ENCODE results near the gene UCP2.

The UCP2 gene

DNA sequence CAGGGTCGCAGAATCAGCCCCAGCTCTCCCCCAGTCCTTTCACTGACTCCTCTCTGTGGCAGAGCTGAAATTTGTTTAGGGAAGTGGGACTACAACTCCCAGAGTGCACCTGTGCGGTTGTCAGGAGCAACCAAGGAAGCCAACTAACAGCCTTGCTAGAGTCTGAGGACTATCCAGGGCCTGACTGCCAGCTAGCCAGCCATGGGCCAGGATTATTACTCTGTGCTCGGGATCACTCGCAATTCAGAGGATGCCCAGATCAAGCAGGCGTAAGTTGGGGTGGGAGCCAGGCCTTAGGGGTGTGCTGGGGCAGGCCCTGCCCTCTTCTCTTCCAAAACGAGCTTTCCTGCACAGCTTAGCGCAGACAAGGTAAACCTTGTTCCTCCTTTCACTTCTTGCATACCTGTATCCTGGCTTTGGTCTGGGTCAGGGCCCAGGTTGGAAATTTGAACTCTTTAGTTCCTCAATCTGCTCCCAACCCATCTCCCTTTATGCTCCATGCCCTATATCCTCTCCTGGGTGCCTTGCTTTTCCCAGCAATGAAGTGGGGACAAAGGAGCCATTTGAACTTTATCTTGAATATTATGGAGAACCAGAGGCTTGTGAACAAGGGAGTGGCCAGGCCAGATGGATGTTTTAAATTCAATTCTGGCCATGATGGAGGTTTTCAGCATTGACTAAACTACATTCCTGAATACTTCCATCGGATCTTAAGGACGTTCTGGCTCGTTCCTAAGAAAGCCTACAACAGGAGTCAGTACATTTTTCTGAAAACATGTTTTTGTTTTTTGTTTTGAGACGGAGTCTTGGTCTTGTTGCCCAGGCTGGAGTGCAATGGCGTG, 31.6 kb downstream of the UCP2 start, which contains the start of gene DNAJB13:
Gene DNAJB13, plus strand, starts transcription at position 158 of the 842 bp plus-strand sequence. Its CDS starts 44 bp downstream, at position 202.
- peak; percentile 90 for FAIRE-seq
- peak; percentile 70 for DNase-seq (ENCODE audit: insufficient read length, low spot score)
- TF ChIP-seq TAF1 (IDR thresholded peaks at IDR 0.05; ENCODE audit: low read depth, low read length): no peak
- TF ChIP-seq SPI1 (IDR thresholded peaks at IDR 0.05; ENCODE audit: low read depth, low read length): peak; percentile 76

GRCh38 chr11:73949912-73950311, 32.7 kb downstream of the UCP2 start:
- FAIRE-seq: no peak
- no peak for DNase-seq (ENCODE audit: insufficient read length, low spot score)
- no peak for TF ChIP-seq POLR2A (IDR thresholded peaks at IDR 0.05; ENCODE audit: low read depth, low read length)
- no peak for TF ChIP-seq POLR2AphosphoS5 (IDR thresholded peaks at IDR 0.05; ENCODE audit: low read depth, low read length)
- TF ChIP-seq PAX5 (IDR thresholded peaks at IDR 0.05; ENCODE audit: insufficient read depth, low read length, severe bottlenecking): no peak
- no peak for TF ChIP-seq TAF1 (IDR thresholded peaks at IDR 0.05; ENCODE audit: low read depth, low read length)
- no peak for TF ChIP-seq POU2F2 (IDR thresholded peaks at IDR 0.05; ENCODE audit: low read depth, low read length)
- no peak for TF ChIP-seq SPI1 (IDR thresholded peaks at IDR 0.05; ENCODE audit: low read depth, low read length)

GRCh38 chr11:73949246-73949645, 33.4 kb downstream of the UCP2 start:
- TF ChIP-seq TAF1 (IDR thresholded peaks at IDR 0.05; ENCODE audit: low read depth, low read length) (no peak), POU2F2 (IDR thresholded peaks at IDR 0.05; ENCODE audit: low read depth, low read length) (no peak)
- FAIRE-seq: no peak
- DNase-seq (ENCODE audit: insufficient read length, low spot score): no peak

GRCh38 chr11:73946798-73947458, 35.7 kb downstream of the UCP2 start:
- TF ChIP-seq SPI1 (IDR thresholded peaks at IDR 0.05; ENCODE audit: low read depth, low read length): no peak
- TF ChIP-seq POLR2A (IDR thresholded peaks at IDR 0.05; ENCODE audit: low read depth, low read length): no peak
- no peak for TF ChIP-seq POU2F2 (IDR thresholded peaks at IDR 0.05; ENCODE audit: low read depth, low read length)
- TF ChIP-seq POLR2AphosphoS5 (IDR thresholded peaks at IDR 0.05; ENCODE audit: low read depth, low read length): no peak
- no peak for TF ChIP-seq PAX5 (IDR thresholded peaks at IDR 0.05; ENCODE audit: insufficient read depth, low read length, severe bottlenecking)
- no peak for TF ChIP-seq TAF1 (IDR thresholded peaks at IDR 0.05; ENCODE audit: low read depth, low read length)
- no peak for DNase-seq (ENCODE audit: insufficient read length, low spot score)
- FAIRE-seq: no peak

DNA sequence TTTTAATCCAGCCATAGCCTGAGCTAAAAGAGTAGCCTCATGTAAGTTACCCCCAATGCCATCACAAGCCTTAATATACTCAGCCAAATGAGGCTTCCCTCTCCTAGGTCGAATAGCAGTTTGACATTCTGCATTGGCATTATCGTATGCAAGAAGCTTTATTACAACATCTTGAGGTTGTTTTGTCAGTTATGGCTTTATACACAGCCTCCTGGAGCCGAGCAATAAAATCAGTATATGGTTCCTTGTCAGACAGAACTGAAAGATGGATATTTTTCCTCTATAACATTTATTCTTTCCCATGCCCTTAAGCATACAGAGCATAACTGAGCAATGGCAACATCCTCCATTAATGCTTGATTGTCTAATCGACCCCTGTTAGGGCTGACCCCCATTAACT, 37.2 kb downstream of the UCP2 start:
- no peak for TF ChIP-seq POU2F2 (IDR thresholded peaks at IDR 0.05; ENCODE audit: low read depth, low read length)
- no peak for TF ChIP-seq TAF1 (IDR thresholded peaks at IDR 0.05; ENCODE audit: low read depth, low read length)
- FAIRE-seq: no peak

DNA sequence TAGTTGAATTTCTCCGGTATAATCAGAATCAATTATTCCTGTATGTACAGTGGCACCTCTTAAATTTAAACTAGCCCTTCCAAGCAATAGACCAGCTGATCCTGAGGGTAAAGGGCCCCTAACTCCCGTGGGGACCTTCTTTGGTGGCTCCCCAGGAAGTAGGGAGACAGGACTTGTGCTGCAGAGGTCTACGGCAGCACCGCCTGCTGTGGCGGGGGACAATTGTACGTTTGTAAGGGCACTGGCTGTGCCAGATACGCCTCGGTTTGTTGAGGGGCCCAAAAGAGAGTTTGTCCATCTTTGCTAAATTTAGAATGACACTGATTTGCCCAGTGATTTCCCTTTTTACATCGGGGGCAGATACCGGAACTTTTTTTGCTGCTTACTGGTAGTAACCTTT, 37.7 kb downstream of the UCP2 start:
- FAIRE-seq: no peak

More for the DNA sequence above, 37.2 kb downstream of the UCP2 start:
- no peak for DNase-seq (ENCODE audit: insufficient read length, low spot score)

DNA sequence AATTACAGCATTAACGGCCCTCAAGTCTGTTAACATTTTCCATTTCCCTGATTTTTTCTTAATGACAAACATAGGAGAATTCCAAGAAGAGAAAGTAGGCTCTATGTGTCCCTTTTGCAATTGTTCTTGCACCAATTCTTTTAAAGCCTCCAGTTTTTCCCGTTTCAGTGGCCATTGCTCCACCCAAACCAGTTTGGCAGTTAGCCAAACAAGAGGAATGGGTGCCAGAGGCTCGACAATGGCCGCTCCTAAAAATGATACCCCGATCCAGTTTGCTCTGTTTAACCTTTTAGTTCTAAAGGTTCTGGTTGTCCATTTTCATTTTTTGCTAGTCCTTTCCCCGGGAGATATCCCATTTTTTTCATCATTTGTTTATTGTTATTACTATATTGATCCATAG, 38.6 kb downstream of the UCP2 start:
- FAIRE-seq (no peak), DNase-seq (ENCODE audit: insufficient read length, low spot score) (no peak)

More for the DNA sequence above, 37.7 kb downstream of the UCP2 start:
- TF ChIP-seq POU2F2 (IDR thresholded peaks at IDR 0.05; ENCODE audit: low read depth, low read length) (no peak), SPI1 (IDR thresholded peaks at IDR 0.05; ENCODE audit: low read depth, low read length) (no peak), PAX5 (IDR thresholded peaks at IDR 0.05; ENCODE audit: insufficient read depth, low read length, severe bottlenecking) (no peak), TAF1 (IDR thresholded peaks at IDR 0.05; ENCODE audit: low read depth, low read length) (no peak), POLR2A (IDR thresholded peaks at IDR 0.05; ENCODE audit: low read depth, low read length) (no peak), POLR2AphosphoS5 (IDR thresholded peaks at IDR 0.05; ENCODE audit: low read depth, low read length) (no peak)
- DNase-seq (ENCODE audit: insufficient read length, low spot score): no peak

GRCh38 chr11:73942010-73942409, 40.6 kb downstream of the UCP2 start:
- no peak for TF ChIP-seq POLR2AphosphoS5 (IDR thresholded peaks at IDR 0.05; ENCODE audit: low read depth, low read length)
- DNase-seq (ENCODE audit: insufficient read length, low spot score) (no peak), FAIRE-seq (no peak)

More for the DNA sequence above, 38.6 kb downstream of the UCP2 start:
- TF ChIP-seq POU2F2 (IDR thresholded peaks at IDR 0.05; ENCODE audit: low read depth, low read length) (no peak), PAX5 (IDR thresholded peaks at IDR 0.05; ENCODE audit: insufficient read depth, low read length, severe bottlenecking) (no peak), POLR2AphosphoS5 (IDR thresholded peaks at IDR 0.05; ENCODE audit: low read depth, low read length) (no peak), TAF1 (IDR thresholded peaks at IDR 0.05; ENCODE audit: low read depth, low read length) (no peak), SPI1 (IDR thresholded peaks at IDR 0.05; ENCODE audit: low read depth, low read length) (no peak), POLR2A (IDR thresholded peaks at IDR 0.05; ENCODE audit: low read depth, low read length) (no peak)

- TF ChIP-seq PAX5 (IDR thresholded peaks at IDR 0.05; ENCODE audit: insufficient read depth, low read length, severe bottlenecking) (no peak), SPI1 (IDR thresholded peaks at IDR 0.05; ENCODE audit: low read depth, low read length) (no peak), POLR2A (IDR thresholded peaks at IDR 0.05; ENCODE audit: low read depth, low read length) (no peak), POU2F2 (IDR thresholded peaks at IDR 0.05; ENCODE audit: low read depth, low read length) (no peak), POLR2AphosphoS5 (IDR thresholded peaks at IDR 0.05; ENCODE audit: low read depth, low read length) (no peak), TAF1 (IDR thresholded peaks at IDR 0.05; ENCODE audit: low read depth, low read length) (no peak)
- FAIRE-seq (no peak), DNase-seq (ENCODE audit: insufficient read length, low spot score) (no peak)
These were observed 41.7 kb downstream of the UCP2 start for GRCh38 chr11:73940801-73941570.

All from GM12891 (cell line).